ENCODE results near the gene UTF1.

DNA sequence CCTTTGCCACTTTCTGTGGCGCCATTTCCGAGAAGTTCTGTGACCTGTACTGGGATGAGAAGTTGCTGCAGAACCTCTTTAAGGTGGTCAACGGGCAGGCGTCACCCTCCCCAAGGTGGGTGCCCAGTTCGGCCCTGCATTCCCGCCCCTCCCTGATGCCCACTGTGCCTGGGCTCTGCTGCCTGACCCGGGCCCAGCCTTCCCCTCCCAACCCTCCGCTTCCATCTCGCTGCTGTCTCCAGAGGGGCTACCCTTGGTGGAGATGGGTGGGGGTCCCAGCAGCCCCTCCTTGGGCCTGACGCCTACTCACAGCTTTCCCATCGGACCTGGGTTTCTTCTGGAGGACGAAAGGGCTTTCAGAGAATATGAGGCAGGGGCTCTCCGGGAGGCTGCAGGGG, 30.5 kb upstream of the UTF1 start:
- TF ChIP-seq SIN3A (IDR thresholded peaks at IDR 0.05; ENCODE audit: borderline replicate concordance, insufficient read depth, low read length) = no peak
- no peak for TF ChIP-seq POLR2AphosphoS5 (IDR thresholded peaks at IDR 0.05; ENCODE audit: low read depth, low read length)
